Measurements from ENCODE around the gene PPP2R5A.

PPP2R5A gene

GRCh38 chr1:212237651-212238050 lies 47.6 kb upstream of the PPP2R5A start:
- Histone ChIP-seq H4K20me1 (ENCODE audit: insufficient read depth, low read length, poor library complexity, severe bottlenecking) (no peaks in the 10 kb centered on the region), H3K9me3 (ENCODE audit: insufficient read depth, low read depth, low read length) (no peaks in the 10 kb centered on the region), H3K27me3 (ENCODE audit: insufficient read depth, low read length, poor library complexity, severe bottlenecking) (no peaks in the 10 kb centered on the region), H3K4me3 (ENCODE audit: low read length, poor library complexity, severe bottlenecking) (no peak overlapping the region), H3K4me1 (ENCODE audit: insufficient read depth, low read length, poor library complexity, severe bottlenecking) (peaks cover 10% of the 10 kb centered on the region), H2AFZ (ENCODE audit: low read length) (no peak overlapping the region), H3K4me2 (ENCODE audit: low read depth, low read length, poor library complexity, severe bottlenecking) (no peak overlapping the region), H3K79me2 (ENCODE audit: insufficient read depth, low read length) (no peaks in the 10 kb centered on the region), H3K9ac (ENCODE audit: low read depth, low read length, poor library complexity, severe bottlenecking) (no peak overlapping the region), H3K9me2 (replicated peaks; ENCODE audit: low read depth, low read length) (no peaks in the 10 kb centered on the region), H3F3A (ENCODE audit: low read depth) (no peaks in the 10 kb centered on the region), H3K36me3 (ENCODE audit: insufficient read depth, low read length) (no peaks in the 10 kb centered on the region)
- TF ChIP-seq CTCF (conservative IDR thresholded peaks at IDR 0.05; ENCODE audit: low read length) (no peak), EZH2phosphoT487 (IDR thresholded peaks at IDR 0.05; ENCODE audit: borderline replicate concordance) (no peak)

- Histone ChIP-seq H3K36me3 (ENCODE audit: insufficient read depth, low read length) (no peaks in the 10 kb centered on the region), H3K79me2 (ENCODE audit: insufficient read depth, low read length) (no peaks in the 10 kb centered on the region), H3K9me2 (replicated peaks; ENCODE audit: low read depth, low read length) (no peaks in the 10 kb centered on the region), H3K4me1 (ENCODE audit: insufficient read depth, low read length, poor library complexity, severe bottlenecking) (peaks cover 10% of the 10 kb centered on the region), H3K9me3 (ENCODE audit: insufficient read depth, low read depth, low read length) (no peaks in the 10 kb centered on the region), H3F3A (ENCODE audit: low read depth) (no peaks in the 10 kb centered on the region), H3K9ac (ENCODE audit: low read depth, low read length, poor library complexity, severe bottlenecking) (no peak overlapping the region), H3K27me3 (ENCODE audit: insufficient read depth, low read length, poor library complexity, severe bottlenecking) (no peaks in the 10 kb centered on the region), H3K4me2 (ENCODE audit: low read depth, low read length, poor library complexity, severe bottlenecking) (no peak overlapping the region), H3K4me3 (ENCODE audit: low read length, poor library complexity, severe bottlenecking) (no peak overlapping the region), H4K20me1 (ENCODE audit: insufficient read depth, low read length, poor library complexity, severe bottlenecking) (no peaks in the 10 kb centered on the region), H2AFZ (ENCODE audit: low read length) (no peak overlapping the region)
- TF ChIP-seq EZH2phosphoT487 (IDR thresholded peaks at IDR 0.05; ENCODE audit: borderline replicate concordance): no peak
- TF ChIP-seq CTCF (conservative IDR thresholded peaks at IDR 0.05; ENCODE audit: low read length): no peak
These were observed 46.7 kb upstream of the PPP2R5A start for GRCh38 chr1:212238552-212238951.

DNA sequence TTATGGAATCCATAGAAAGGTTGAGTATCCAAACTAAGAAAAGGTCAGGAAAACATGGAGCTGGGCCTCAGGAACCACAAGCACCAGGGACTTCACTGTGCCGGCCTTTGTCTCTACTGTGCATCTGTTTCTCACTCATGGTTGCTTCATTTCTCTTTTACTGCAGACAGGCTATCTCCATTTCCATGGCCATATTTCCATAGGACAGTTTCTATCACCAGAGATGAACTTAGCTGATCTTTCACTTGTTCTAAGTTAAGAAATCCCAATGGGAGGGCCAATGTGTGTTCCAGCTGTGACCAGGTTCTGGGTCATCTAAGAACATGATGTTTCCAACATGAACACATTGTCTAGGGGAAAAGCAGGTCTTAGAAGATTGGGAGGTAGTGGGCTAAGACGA lies 43.7 kb upstream of the PPP2R5A start:
- Histone ChIP-seq H3K4me2 (ENCODE audit: low read depth, low read length, poor library complexity, severe bottlenecking) (no peak overlapping the region), H3K9ac (ENCODE audit: low read depth, low read length, poor library complexity, severe bottlenecking) (no peak overlapping the region), H4K20me1 (ENCODE audit: insufficient read depth, low read length, poor library complexity, severe bottlenecking) (no peaks in the 10 kb centered on the region), H3K27me3 (ENCODE audit: insufficient read depth, low read length, poor library complexity, severe bottlenecking) (no peaks in the 10 kb centered on the region), H3K4me3 (ENCODE audit: low read length, poor library complexity, severe bottlenecking) (no peak overlapping the region), H3K4me1 (ENCODE audit: insufficient read depth, low read length, poor library complexity, severe bottlenecking) (no peaks in the 10 kb centered on the region), H3K36me3 (ENCODE audit: insufficient read depth, low read length) (no peaks in the 10 kb centered on the region), H3K79me2 (ENCODE audit: insufficient read depth, low read length) (no peaks in the 10 kb centered on the region), H3K9me3 (ENCODE audit: insufficient read depth, low read depth, low read length) (no peaks in the 10 kb centered on the region), H2AFZ (ENCODE audit: low read length) (no peak overlapping the region), H3K9me2 (replicated peaks; ENCODE audit: low read depth, low read length) (no peaks in the 10 kb centered on the region), H3F3A (ENCODE audit: low read depth) (no peaks in the 10 kb centered on the region)
- TF ChIP-seq EZH2phosphoT487 (IDR thresholded peaks at IDR 0.05; ENCODE audit: borderline replicate concordance) (no peak), CTCF (conservative IDR thresholded peaks at IDR 0.05; ENCODE audit: low read length) (no peak)
